NCI-H524 (cell line): ENCODE data around the gene PXN.

Experiments
- DNase-seq, 2 experiments: peaks; one replicate each; lab custom pipeline; 2025; lab: John Stamatoyannopoulos, UW

Gene PXN

GRCh38 chr12:120172053-120172452 is 93.5 kb downstream of the PXN start:
- no peak for DNase-seq

DNA sequence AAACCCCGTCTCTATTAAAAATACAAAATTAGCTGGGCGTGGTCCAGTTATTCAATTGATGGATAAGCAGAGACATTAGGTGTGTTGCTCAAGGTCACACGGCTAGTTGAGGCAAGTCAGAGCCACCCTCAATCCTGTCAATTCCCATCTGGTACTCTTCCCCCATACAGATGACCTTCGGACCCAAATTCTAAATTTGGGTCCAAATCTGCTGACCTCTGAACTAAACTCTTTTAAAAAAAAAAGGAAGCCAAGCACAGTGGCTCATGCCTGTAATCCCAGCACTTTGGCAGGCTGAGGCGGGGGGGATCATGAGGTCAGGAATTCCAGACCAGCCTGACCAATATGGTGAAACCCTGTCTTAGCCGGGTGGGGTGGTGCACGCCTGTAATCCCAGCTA is 94.9 kb downstream of the PXN start:
- DNase-seq, result no peak

DNA sequence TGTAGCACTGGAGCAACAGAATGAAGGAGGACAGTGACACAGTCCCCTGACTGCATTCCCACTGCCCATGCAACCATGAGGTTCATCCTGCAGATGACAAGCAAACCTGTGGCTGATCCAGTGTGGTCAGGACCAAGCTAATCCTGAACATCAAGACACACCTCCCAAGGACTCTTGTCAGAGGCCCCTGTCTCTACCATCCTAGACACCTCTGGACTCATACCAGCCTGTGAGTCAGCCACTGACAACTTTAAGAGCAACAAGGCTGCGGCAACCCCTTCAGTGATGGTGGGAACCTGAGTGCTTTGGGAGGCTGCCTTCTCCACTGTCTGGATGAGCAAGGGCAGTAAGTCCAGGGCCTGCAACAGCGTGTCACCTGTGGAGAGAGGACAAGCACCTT is 95.6 kb downstream of the PXN start:
- DNase-seq, result no peak

GRCh38 chr12:120168337-120168736 is 97.2 kb downstream of the PXN start:
- DNase-seq, result no peak

DNA sequence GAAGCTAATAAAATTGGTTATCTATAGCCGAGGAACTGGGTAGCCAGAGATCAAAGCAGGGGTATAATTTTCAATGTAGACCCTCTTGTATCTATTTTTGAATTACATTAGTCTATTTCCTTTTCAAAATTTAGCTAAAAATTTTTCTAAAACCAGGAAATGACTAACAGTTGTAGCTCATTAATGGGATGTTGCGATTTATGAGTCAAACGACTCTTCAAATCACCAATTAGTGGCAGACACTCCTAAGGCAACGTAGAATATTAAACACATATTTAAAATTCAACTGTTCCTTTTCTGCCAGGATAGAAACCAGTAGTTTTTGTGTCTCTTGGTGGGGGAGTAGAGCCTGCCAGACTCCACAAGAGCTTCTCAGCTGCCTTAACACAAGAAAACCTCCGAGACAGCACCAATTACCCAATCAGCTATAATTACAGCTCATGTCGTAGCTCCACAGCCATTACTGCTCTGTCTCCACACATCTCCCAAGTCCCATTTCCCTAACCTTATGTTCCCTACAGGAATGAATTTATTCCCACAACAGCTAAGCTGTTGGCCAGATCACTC is 97.9 kb downstream of the PXN start:
- no peak for DNase-seq

DNA sequence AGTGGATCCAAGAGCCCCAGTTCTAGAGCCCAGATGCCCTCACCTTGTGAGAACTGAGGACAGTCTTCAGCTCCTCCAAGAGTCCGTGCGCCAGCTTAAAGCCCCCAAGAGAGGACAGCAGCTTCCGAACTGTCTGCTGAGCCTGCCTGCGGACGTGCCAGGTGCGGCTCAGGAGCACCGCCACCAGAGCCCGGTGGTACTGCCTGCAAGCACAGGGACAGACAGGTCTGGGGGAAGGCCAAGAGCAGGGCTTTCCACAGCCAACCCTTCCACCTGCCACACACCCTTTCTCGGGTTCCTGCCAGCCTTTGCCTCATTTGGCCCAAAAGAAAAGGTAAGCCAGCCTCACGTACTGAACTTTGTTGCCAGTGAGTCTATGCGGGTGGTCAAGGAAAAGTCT is 101.2 kb downstream of the PXN start:
- no peak for DNase-seq

DNA sequence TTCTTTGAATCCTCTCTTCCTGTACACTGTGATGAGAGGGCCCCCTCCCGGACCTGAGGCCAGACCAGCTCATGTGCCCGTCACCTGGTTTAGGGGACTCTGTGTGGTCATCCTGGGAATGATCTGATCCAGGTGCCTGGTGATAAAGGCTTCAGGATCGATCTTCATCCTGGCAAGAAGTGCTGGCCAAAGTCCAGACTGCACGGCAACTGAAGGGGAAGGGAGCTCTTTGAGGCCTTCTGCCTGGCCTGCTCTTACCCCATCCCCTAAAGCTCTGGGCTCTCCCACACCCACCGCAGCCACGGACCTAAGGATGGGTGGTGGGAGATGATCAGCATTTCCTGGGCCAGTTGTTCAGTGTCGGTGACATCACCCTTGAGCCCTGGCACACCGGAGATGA is 102.8 kb downstream of the PXN start:
- no peak for DNase-seq

DNA sequence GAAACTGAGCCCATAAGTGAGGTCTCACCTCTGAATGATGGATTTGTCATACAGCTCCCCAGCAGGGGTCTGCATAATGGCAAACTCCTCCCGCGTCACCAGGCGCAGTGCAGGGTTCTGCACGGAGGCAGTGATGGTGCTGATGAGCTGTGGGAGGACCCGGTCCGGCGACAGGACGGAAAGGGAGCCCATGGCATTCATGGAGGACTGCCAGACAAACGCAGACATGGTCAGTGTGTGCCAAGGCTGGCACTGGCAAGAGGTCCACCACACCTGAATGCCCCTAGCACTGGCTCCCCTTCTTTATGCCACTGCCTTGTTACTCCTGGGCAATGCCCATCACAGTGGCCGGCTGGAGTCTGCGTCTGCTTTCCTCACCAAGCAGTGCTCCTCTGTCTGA is 103.7 kb downstream of the PXN start:
- no peak for DNase-seq
